ENCODE data around the gene CWC25. TPM values are rescaled to one million over a fixed set of nuclear protein-coding genes. Genes with fewer than 3 reads are reported as not detected.

Gene CWC25
- total RNA-seq, 1 donor: 30.0 TPM

- Histone ChIP-seq H3K9me3 (ENCODE audit: low read depth, low read length) (no peaks in the 10 kb centered on the region), H3K4me1 (ENCODE audit: insufficient read depth, low read length) (no peaks in the 10 kb centered on the region), H3K27me3 (ENCODE audit: insufficient read depth, low read length) (no peaks in the 10 kb centered on the region), H3K4me3 (ENCODE audit: low read length) (no peak overlapping the region)
Observed at GRCh38 chr17:38773258-38773657, 51.9 kb downstream of the CWC25 start.

DNA sequence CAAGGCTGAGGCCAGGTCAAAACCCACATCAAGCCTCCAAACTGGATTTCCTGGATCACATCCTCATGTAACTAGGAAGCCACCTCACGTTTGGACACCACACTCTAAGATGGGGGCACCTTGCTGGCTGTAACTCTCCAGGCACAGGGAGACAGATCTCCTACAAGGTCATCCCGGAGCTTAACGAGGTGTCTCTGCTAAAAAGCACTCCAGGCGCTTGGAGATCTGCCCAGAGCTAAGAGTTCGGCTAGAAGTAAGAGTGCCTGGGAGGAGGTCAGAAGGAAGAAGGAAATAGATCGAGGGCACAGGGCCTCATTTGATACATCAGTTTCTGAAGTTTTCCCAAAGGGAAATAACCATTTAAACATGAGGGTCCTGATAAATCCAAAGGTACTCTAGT lies 56.7 kb downstream of the CWC25 start:
- no peak overlapping the region for H3K4me3 ChIP-seq (ENCODE audit: low read length)

DNA sequence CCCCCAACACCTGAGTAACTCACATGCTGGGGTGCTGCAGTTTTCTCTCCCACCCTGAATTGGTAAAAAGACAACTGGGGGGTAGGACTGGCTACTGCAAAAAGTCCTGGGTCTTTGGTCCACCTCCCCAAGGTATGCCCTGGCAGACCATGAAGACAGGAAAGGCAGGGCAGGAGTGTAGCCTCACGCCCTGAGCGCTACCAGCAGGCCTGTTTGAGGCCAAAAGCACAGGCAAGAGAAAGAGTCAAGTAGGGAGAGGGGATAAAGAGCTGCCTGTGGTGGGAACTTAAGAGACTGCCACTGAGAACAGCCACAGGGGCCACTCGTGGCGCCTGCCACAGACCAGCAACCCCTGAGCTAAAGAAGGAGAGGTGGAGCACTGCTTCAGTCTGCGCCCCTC lies 58.8 kb downstream of the CWC25 start:
- H3K4me3 ChIP-seq (ENCODE audit: low read length): no peak overlapping the region
- no peaks in the 10 kb centered on the region for H3K4me1 ChIP-seq (ENCODE audit: insufficient read depth, low read length)
- H3K9me3 ChIP-seq (ENCODE audit: low read depth, low read length): no peaks in the 10 kb centered on the region
- no peaks in the 10 kb centered on the region for H3K27me3 ChIP-seq (ENCODE audit: insufficient read depth, low read length)

More for the DNA sequence above, 56.7 kb downstream of the CWC25 start:
- Histone ChIP-seq H3K27me3 (ENCODE audit: insufficient read depth, low read length) (no peaks in the 10 kb centered on the region), H3K9me3 (ENCODE audit: low read depth, low read length) (no peaks in the 10 kb centered on the region), H3K4me1 (ENCODE audit: insufficient read depth, low read length) (no peaks in the 10 kb centered on the region)

DNA sequence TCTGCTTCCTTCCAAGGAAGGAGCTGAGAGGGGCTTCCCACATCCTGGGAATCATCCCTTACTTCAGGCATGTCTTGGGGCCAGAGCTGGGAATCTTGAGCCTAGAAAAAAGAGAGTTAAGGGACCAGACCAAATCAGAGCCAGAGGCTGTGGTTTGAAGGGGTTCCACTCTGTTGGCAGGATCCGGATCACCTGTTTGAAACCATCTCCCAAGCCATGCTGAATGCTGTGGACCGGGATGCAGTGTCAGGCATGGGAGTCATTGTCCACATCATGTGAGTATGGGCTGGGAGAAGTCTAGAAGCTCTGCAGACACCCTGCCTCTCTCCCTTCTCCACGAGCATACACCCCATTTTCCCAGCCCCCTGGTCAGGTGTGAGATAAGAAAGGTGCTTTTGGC lies 62.9 kb downstream of the CWC25 start:
- Histone ChIP-seq H3K27me3 (ENCODE audit: insufficient read depth, low read length) (no peaks in the 10 kb centered on the region), H3K4me1 (ENCODE audit: insufficient read depth, low read length) (no peaks in the 10 kb centered on the region), H3K4me3 (ENCODE audit: low read length) (no peak overlapping the region), H3K9me3 (ENCODE audit: low read depth, low read length) (no peaks in the 10 kb centered on the region)

GRCh38 chr17:38761612-38762011 lies 63.5 kb downstream of the CWC25 start:
- Histone ChIP-seq H3K4me1 (ENCODE audit: insufficient read depth, low read length) (no peaks in the 10 kb centered on the region), H3K27me3 (ENCODE audit: insufficient read depth, low read length) (no peaks in the 10 kb centered on the region), H3K9me3 (ENCODE audit: low read depth, low read length) (no peaks in the 10 kb centered on the region), H3K4me3 (ENCODE audit: low read length) (no peak overlapping the region)

GRCh38 chr17:38753071-38753506 lies 72.0 kb downstream of the CWC25 start:
- H3K4me3 ChIP-seq (ENCODE audit: low read length): peak overlapping the region; percentile 76
- H3K27me3 ChIP-seq (ENCODE audit: insufficient read depth, low read length): peaks cover 30% of the 10 kb centered on the region
- H3K9me3 ChIP-seq (ENCODE audit: low read depth, low read length): no peaks in the 10 kb centered on the region
- H3K4me1 ChIP-seq (ENCODE audit: insufficient read depth, low read length): peaks cover 62% of the 10 kb centered on the region

DNA sequence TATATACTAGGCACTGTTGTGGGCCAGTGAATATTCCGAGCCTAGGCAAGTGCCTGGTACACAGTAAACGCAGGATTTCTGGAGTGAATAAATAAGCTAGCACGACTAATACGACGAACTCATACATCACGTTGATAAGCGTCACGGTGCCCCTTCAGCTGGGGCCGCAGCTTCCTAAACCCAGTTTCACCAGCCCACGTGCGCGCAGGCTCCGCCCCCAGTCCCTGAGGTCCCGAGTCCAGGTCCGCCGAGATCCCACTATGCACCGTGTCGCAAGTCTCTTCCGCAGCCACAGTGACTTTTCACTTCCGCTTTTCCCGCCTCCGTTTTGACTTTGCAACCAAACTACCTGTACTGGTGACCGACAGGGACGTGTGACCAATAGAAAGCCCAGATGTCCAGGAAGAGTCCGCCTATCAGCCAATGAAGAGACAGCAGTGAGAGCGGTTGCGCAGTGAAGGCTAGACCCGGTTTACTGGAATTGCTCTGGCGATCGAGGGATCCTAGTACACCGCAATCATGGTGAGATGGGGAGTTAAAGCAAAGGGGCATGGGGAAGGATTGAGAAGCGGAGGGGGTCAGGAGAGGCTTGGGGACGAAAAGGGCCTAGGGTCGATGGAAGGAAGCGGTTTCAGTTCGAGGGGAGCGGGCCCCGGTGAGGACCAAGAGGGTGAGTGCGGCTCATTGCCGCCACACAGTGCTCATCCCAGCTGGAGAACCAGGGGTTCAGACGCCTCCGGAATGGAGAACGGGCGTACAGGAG lies 72.6 kb downstream of the CWC25 start, which contains the start of gene PSMB3:
Gene PSMB3, plus strand, starts transcription at position 434 of the 763 bp plus-strand sequence. Its CDS starts 86 bp downstream, at position 520.
- Histone ChIP-seq H3K9me3 (ENCODE audit: low read depth, low read length) (no peaks in the 10 kb centered on the region), H3K27me3 (ENCODE audit: insufficient read depth, low read length) (peaks cover 33% of the 10 kb centered on the region), H3K4me1 (ENCODE audit: insufficient read depth, low read length) (peaks cover 67% of the 10 kb centered on the region), H3K4me3 (ENCODE audit: low read length) (peak within 1 kb of the TSS; percentile 76)

- peaks cover 37% of the 10 kb centered on the region for H3K27me3 ChIP-seq (ENCODE audit: insufficient read depth, low read length)
- H3K4me3 ChIP-seq (ENCODE audit: low read length): peak overlapping the region; percentile 76
- H3K9me3 ChIP-seq (ENCODE audit: low read depth, low read length): no peaks in the 10 kb centered on the region
- peaks cover 71% of the 10 kb centered on the region for H3K4me1 ChIP-seq (ENCODE audit: insufficient read depth, low read length)
Observed at GRCh38 chr17:38751808-38752307, 73.3 kb downstream of the CWC25 start.

DNA sequence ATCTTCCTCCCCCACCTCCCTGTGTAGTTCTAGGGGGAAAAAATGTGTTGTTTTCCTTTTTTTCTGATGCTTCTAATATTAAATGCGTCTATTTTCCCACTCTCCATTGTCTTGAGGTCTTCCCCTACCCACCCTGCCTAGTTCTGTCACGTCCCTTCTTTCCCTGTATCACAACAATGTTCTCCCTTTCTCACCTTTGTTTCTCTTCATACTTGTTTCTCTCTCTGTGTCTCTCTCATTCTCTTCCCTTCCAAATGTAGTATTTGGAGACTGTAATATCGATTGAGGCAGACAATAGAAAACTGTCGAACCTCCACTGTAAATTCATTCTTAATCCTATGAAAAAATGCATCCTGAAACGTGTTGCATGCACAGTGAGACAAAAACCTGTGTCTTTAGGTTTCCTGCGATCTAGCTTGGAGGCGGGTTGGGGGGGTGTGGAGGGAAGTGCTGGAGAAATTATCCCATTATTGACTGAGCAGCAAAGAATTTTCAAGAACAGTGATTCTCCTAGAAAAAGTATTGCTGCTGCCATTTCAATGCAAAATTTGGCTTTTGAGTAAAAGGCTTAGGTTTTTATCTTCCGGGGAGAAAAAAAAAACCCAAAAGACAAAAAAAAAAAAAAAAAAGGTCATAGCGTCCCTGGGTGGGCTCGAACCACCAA lies 73.8 kb downstream of the CWC25 start:
- H3K4me3 ChIP-seq (ENCODE audit: low read length): peak overlapping the region; percentile 76

More for the DNA sequence above, 73.8 kb downstream of the CWC25 start:
- Histone ChIP-seq H3K4me1 (ENCODE audit: insufficient read depth, low read length) (peaks cover 77% of the 10 kb centered on the region), H3K27me3 (ENCODE audit: insufficient read depth, low read length) (peaks cover 43% of the 10 kb centered on the region), H3K9me3 (ENCODE audit: low read depth, low read length) (no peaks in the 10 kb centered on the region)

Other genes with a start within 250 kb of the CWC25 start
- not detected for gene SRCIN1, start 219.4 kb downstream of the CWC25 start, total RNA-seq
- gene EPOP, start 150.4 kb downstream of the CWC25 start, total RNA-seq: 0.63 TPM
- gene MLLT6, start 120.0 kb downstream of the CWC25 start, total RNA-seq: 95.9 TPM
- gene CISD3, start 95.0 kb downstream of the CWC25 start, total RNA-seq: 1.8 TPM
- not detected for gene PCGF2, start 77.0 kb downstream of the CWC25 start, total RNA-seq
- 95.5 TPM for gene PSMB3, start 72.6 kb downstream of the CWC25 start, total RNA-seq
- 17.8 TPM for gene PIP4K2B, start 25.8 kb downstream of the CWC25 start, total RNA-seq
- 1,618 TPM for gene RPL23, start 28.4 kb upstream of the CWC25 start, total RNA-seq
- gene LASP1, start 44.7 kb upstream of the CWC25 start, total RNA-seq: 103 TPM
- gene FBXO47, start 142.1 kb upstream of the CWC25 start, total RNA-seq: not detected